HG02623 (cell line): Measurements from ENCODE around the gene FBLN7.
"Not testable (repeated sequence)": the region's sequence is repeated elsewhere in the genome, so short reads cannot be mapped to it uniquely, and the experiment has no call there.

ENCODE experiments used
- ATAC-seq: cut with Tn5 transposase; IDR thresholded peaks from one replicate; pipeline ENCODE4 v1.9.1; 2021; ENCODE audit warnings: moderate library complexity; ENCODE audit not compliant: unreplicated experiment

The FBLN7 gene

GRCh38 chr2:112182581-112183034 lies 44.4 kb downstream of the FBLN7 start:
- no peak for ATAC-seq

GRCh38 chr2:112183327-112184025 lies 45.3 kb downstream of the FBLN7 start:
- no peak for ATAC-seq

GRCh38 chr2:112184121-112184520 lies 45.9 kb downstream of the FBLN7 start:
- no peak for ATAC-seq

GRCh38 chr2:112185131-112185530 lies 46.9 kb downstream of the FBLN7 start:
- no peak for ATAC-seq

GRCh38 chr2:112187046-112187715 lies 49.0 kb downstream of the FBLN7 start:
- no peak for ATAC-seq

GRCh38 chr2:112187805-112188596 lies 49.8 kb downstream of the FBLN7 start:
- ATAC-seq: no peak

- ATAC-seq: no peak
These were observed 50.9 kb downstream of the FBLN7 start for GRCh38 chr2:112189001-112189556.

GRCh38 chr2:112194028-112194427 lies 55.8 kb downstream of the FBLN7 start:
- no peak for ATAC-seq

- ATAC-seq: no peak
These were observed 56.3 kb downstream of the FBLN7 start for GRCh38 chr2:112194482-112194881.

GRCh38 chr2:112195167-112195766 lies 57.1 kb downstream of the FBLN7 start:
- ATAC-seq: no peak

GRCh38 chr2:112195950-112196349 lies 57.8 kb downstream of the FBLN7 start:
- no peak for ATAC-seq

GRCh38 chr2:112197868-112198267 lies 59.7 kb downstream of the FBLN7 start:
- no peak for ATAC-seq

- no peak for ATAC-seq
These were observed 60.6 kb downstream of the FBLN7 start for GRCh38 chr2:112198780-112199179.

GRCh38 chr2:112199188-112199587 lies 61.0 kb downstream of the FBLN7 start:
- ATAC-seq: no peak

GRCh38 chr2:112201696-112202430 lies 63.7 kb downstream of the FBLN7 start:
- no peak for ATAC-seq

- no peak for ATAC-seq
These were observed 66.2 kb downstream of the FBLN7 start for GRCh38 chr2:112204411-112204810.

GRCh38 chr2:112207905-112208304 lies 69.7 kb downstream of the FBLN7 start:
- ATAC-seq: not testable (repeated sequence)

GRCh38 chr2:112216167-112216566 lies 78.0 kb downstream of the FBLN7 start:
- no peak for ATAC-seq

GRCh38 chr2:112217854-112218253 lies 79.7 kb downstream of the FBLN7 start:
- ATAC-seq: no peak

- ATAC-seq: no peak
These were observed 82.0 kb downstream of the FBLN7 start for GRCh38 chr2:112220186-112220585.
